IMR-90 (cell line): ENCODE results near the gene MUC21. TPM values are rescaled to one million over a fixed set of nuclear protein-coding genes. Genes with fewer than 3 reads are reported as not detected.

Experiments used
- ATAC-seq: fragments of 200-7000 bp; cut with Tn5 transposase; 2 replicates; pipeline ENCODE4 v1.9.1; 2020; ENCODE audit warnings: low read depth, mild to moderate bottlenecking, moderate library complexity
- BruUV-seq: library from RNA; stranded (reverse); fragments of 400-500 nt; replicated peaks from 2 replicates; lab custom pipeline; 2021; lab: Mats Ljungman, UMichigan
- CTCF ChIA-PET: fragments of 300-600 bp; formaldehyde crosslinking; extraction: SDS; loops from one replicate; lab custom pipeline; 2021; ENCODE audit warnings: antibody characterized with exemption; lab: Yijun Ruan, JAX
- POLR2A ChIA-PET: fragments of 300-600 bp; sonication (Branson Sonifier 250); formaldehyde crosslinking; loops from one replicate; lab custom pipeline; 2022; ENCODE audit warnings: antibody characterized with exemption; ENCODE audit not compliant: unreplicated experiment; lab: Charles Lee
- DNase-seq: peaks from one replicate; pipeline ENCODE4 v3.0.0; 2013
- H2AFZ ChIP-seq: replicated peaks from 2 replicates; pipeline ENCODE3; 2013; ENCODE audit warnings: low read length, mild to moderate bottlenecking; ENCODE audit not compliant: poor library complexity
- H2AK5ac ChIP-seq: 2 replicates; pipeline ENCODE4 v1.6.1; 2013; ENCODE audit warnings: low read depth, low read length, inconsistent platforms
- H2AK9ac ChIP-seq: replicated peaks from 2 replicates; pipeline ENCODE3; 2013; ENCODE audit warnings: mild to moderate bottlenecking, low read depth, low read length, moderate library complexity; ENCODE audit not compliant: poor library complexity
- H2BK120ac ChIP-seq: 2 replicates; pipeline ENCODE4 v1.6.1; 2013; ENCODE audit warnings: low read depth, low read length, inconsistent platforms
- H2BK15ac ChIP-seq: 3 replicates; pipeline ENCODE4 v1.6.1; 2013; ENCODE audit warnings: low read depth, low read length, inconsistent platforms
- H2BK20ac ChIP-seq: 2 replicates; pipeline ENCODE4 v1.6.1; 2013; ENCODE audit warnings: low read depth, mild to moderate bottlenecking, inconsistent platforms, low read length, moderate library complexity
- H2BK5ac ChIP-seq: 2 replicates; pipeline ENCODE4 v1.6.1; 2013; ENCODE audit warnings: mild to moderate bottlenecking, low read depth, low read length, inconsistent platforms; ENCODE audit not compliant: poor library complexity, severe bottlenecking
- H3K14ac ChIP-seq: replicated peaks from 2 replicates; pipeline ENCODE4 v1.6.1; 2013; ENCODE audit warnings: low read depth, low read length, inconsistent platforms
- H3K18ac ChIP-seq: 2 replicates; pipeline ENCODE4 v1.6.1; 2013; ENCODE audit warnings: low read depth, low read length, control low read depth
- H3K23ac ChIP-seq: 2 replicates; pipeline ENCODE4 v1.6.1; 2013; ENCODE audit warnings: low read depth, low read length, inconsistent platforms
- H3K27ac ChIP-seq: 2 replicates; pipeline ENCODE4 v1.5.1; 2013; ENCODE audit warnings: mild to moderate bottlenecking, control low read depth, low read length; ENCODE audit not compliant: insufficient read depth
- H3K27me3 ChIP-seq: 2 replicates; pipeline ENCODE4 v1.6.1; 2013; ENCODE audit warnings: low read length; ENCODE audit not compliant: control insufficient read depth, insufficient read depth
- H3K36me3 ChIP-seq: 2 replicates; pipeline ENCODE4 v1.6.1; 2013; ENCODE audit warnings: low read length, mixed read lengths; ENCODE audit not compliant: control insufficient read depth, insufficient read depth
- H3K4ac ChIP-seq: 2 replicates; pipeline ENCODE4 v1.6.1; 2013; ENCODE audit warnings: low read depth, low read length, inconsistent platforms
- H3K4me1 ChIP-seq: 2 replicates; pipeline ENCODE4 v1.6.1; 2013; ENCODE audit warnings: low read length, mixed read lengths; ENCODE audit not compliant: control insufficient read depth, insufficient read depth
- H3K4me2 ChIP-seq: 2 replicates; pipeline ENCODE4 v1.6.1; 2013; ENCODE audit warnings: low read depth, mild to moderate bottlenecking, control low read depth, low read length, moderate library complexity
- H3K4me3 ChIP-seq: 2 replicates; pipeline ENCODE4 v1.5.1; 2013; ENCODE audit warnings: low read depth, mild to moderate bottlenecking, control low read depth, low read length, moderate library complexity; ENCODE audit not compliant: insufficient read depth
- H3K56ac ChIP-seq: 2 replicates; pipeline ENCODE4 v1.6.1; 2013; ENCODE audit warnings: low read length, inconsistent platforms; ENCODE audit not compliant: insufficient read depth; ENCODE audit errors: extremely low read depth
- H3K79me1 ChIP-seq, 2 experiments: 2 replicates each; pipeline ENCODE4 v1.6.1; 2013; ENCODE audit warnings: low read length in 2 of 2, inconsistent platforms in 1 of 2, low read depth in 1 of 2
- H3K9ac ChIP-seq: 2 replicates; pipeline ENCODE4 v1.6.1; 2013; ENCODE audit warnings: low read depth, low read length, control low read depth
- H3K9me1 ChIP-seq: 2 replicates; pipeline ENCODE4 v1.6.1; 2013; ENCODE audit warnings: low read length, inconsistent platforms; ENCODE audit not compliant: insufficient read depth
- H3K9me3 ChIP-seq: 2 replicates; pipeline ENCODE4 v1.6.1; 2013; ENCODE audit warnings: low read length; ENCODE audit not compliant: control insufficient read depth, insufficient read depth
- H4K20me1 ChIP-seq: 2 replicates; pipeline ENCODE4 v1.6.1; 2013; ENCODE audit warnings: low read length, inconsistent platforms; ENCODE audit not compliant: insufficient read depth
- H4K5ac ChIP-seq: 2 replicates; pipeline ENCODE4 v1.6.1; 2013; ENCODE audit warnings: mild to moderate bottlenecking, low read depth, low read length, control low read depth
- H4K8ac ChIP-seq, 2 experiments: 2 replicates each; pipeline ENCODE4 v1.6.1; 2013; ENCODE audit warnings: low read depth in 2 of 2, low read length in 2 of 2, control low read depth in 1 of 2, inconsistent platforms in 1 of 2
- H4K91ac ChIP-seq: 2 replicates; pipeline ENCODE4 v1.6.1; 2013; ENCODE audit warnings: low read depth, low read length, inconsistent platforms; ENCODE audit not compliant: insufficient read depth
- BHLHE40 ChIP-seq: fragments of 150-350 bp; IDR thresholded peaks from 2 replicates; pipeline ENCODE4 v1.6.1; 2016; ENCODE audit warnings: mild to moderate bottlenecking, low read depth, low read length
- CEBPB ChIP-seq: IDR thresholded peaks from 2 replicates; pipeline ENCODE4 v1.6.1; 2012; ENCODE audit warnings: low read depth, low read length, improper control_type of control experiment
- CHD1 ChIP-seq: IDR thresholded peaks from 2 replicates; pipeline ENCODE4 v1.6.1; 2012; ENCODE audit warnings: low read depth, low read length, improper control_type of control experiment
- CTCF ChIP-seq: conservative IDR thresholded peaks from 2 replicates; pipeline ENCODE4 v1.5.1; 2012; ENCODE audit warnings: mild to moderate bottlenecking, low read depth, low read length, improper control_type of control experiment
- ELK1 ChIP-seq: fragments of 150-350 bp; IDR thresholded peaks from 2 replicates; pipeline ENCODE4 v1.6.1; 2016; ENCODE audit warnings: low read depth, mild to moderate bottlenecking, low read length, moderate library complexity, borderline replicate concordance
- FOS ChIP-seq: fragments of 150-350 bp; IDR thresholded peaks from 2 replicates; pipeline ENCODE4 v1.6.1; 2016; ENCODE audit warnings: low read depth, low read length
- MAFK ChIP-seq: IDR thresholded peaks from 2 replicates; pipeline ENCODE4 v1.6.1; 2012; ENCODE audit warnings: low read depth, low read length, improper control_type of control experiment
- MAZ ChIP-seq: IDR thresholded peaks from 2 replicates; pipeline ENCODE4 v1.6.1; 2012; ENCODE audit warnings: low read depth, mild to moderate bottlenecking, low read length, improper control_type of control experiment, moderate library complexity, borderline replicate concordance
- MXI1 ChIP-seq: IDR thresholded peaks from 2 replicates; pipeline ENCODE4 v1.6.1; 2012; ENCODE audit warnings: low read depth, mild to moderate bottlenecking, low read length, moderate library complexity, borderline replicate concordance
- NFE2L2 ChIP-seq: fragments of 150-350 bp; IDR thresholded peaks from 2 replicates; pipeline ENCODE4 v1.6.1; 2016; ENCODE audit warnings: low read depth, mild to moderate bottlenecking, low read length
- POLR2A ChIP-seq: IDR thresholded peaks from 2 replicates; pipeline ENCODE4 v1.6.1; 2012; ENCODE audit warnings: mild to moderate bottlenecking, low read depth, low read length
- RAD21 ChIP-seq: IDR thresholded peaks from 2 replicates; pipeline ENCODE4 v1.6.1; 2012; ENCODE audit warnings: low read length, improper control_type of control experiment
- RCOR1 ChIP-seq: IDR thresholded peaks from 2 replicates; pipeline ENCODE4 v1.6.1; 2012; ENCODE audit warnings: mild to moderate bottlenecking, low read length, improper control_type of control experiment; ENCODE audit not compliant: insufficient replicate concordance
- RFX5 ChIP-seq: IDR thresholded peaks from 2 replicates; pipeline ENCODE4 v1.8.0; 2012; ENCODE audit warnings: low read depth, mild to moderate bottlenecking, low read length, moderate library complexity
- SMC3 ChIP-seq: fragments of 150-350 bp; IDR thresholded peaks from 2 replicates; pipeline ENCODE4 v1.6.1; 2016; ENCODE audit warnings: low read depth, mild to moderate bottlenecking, antibody characterized with exemption, low read length, moderate library complexity
- USF2 ChIP-seq: fragments of 150-350 bp; IDR thresholded peaks from 2 replicates; pipeline ENCODE4 v1.6.1; 2017; ENCODE audit warnings: mild to moderate bottlenecking, antibody characterized with exemption, low read length, low read depth
- WGBS, 2 experiments: methylation state at CpG; one replicate each; pipeline versions ENCODE4 v1.1.5 to v1.1.7; 2013; ENCODE audit warnings: missing lambda C conversion rate in 2 of 2; ENCODE audit not compliant: insufficient read length in 1 of 2; ENCODE audit errors: extremely low coverage in 2 of 2; 5-methylcytosine and 5-hydroxymethylcytosine counted together
- dilution Hi-C: fragments of 300-500 bp; cut with HindIII; formaldehyde crosslinking; loops from one replicate; pipeline ENCODE4 v1.14.3; 2018; ENCODE audit warnings: low sequenced_read_pairs; ENCODE audit not compliant: unreplicated experiment
- in situ Hi-C: fragments of 300-500 bp; cut with MboI; formaldehyde crosslinking; loops from 3 replicates; pipeline ENCODE4 v1.14.3; 2019; ENCODE audit warnings: low sequenced_read_pairs, inconsistent platforms, mixed read lengths
- intact Hi-C: fragments of 100-400 bp; cut with micrococcal nuclease; formaldehyde crosslinking; loops from 2 replicates; pipeline ENCODE4 v1.10.0; 2022
- polyA plus RNA-seq, 3 experiments: library from polyadenylated mRNA; depleted of rRNA; stranded (reverse); fragments of >200 nt; gene quantifications; 2 replicates each; pipeline ENCODE4 v1.2.3, GENCODE V29; 2012; ENCODE audit warnings: low replicate concordance in 1 of 3
- total RNA-seq: library from RNA; depleted of rRNA; stranded (reverse); fragments of >200 nt; gene quantifications from 2 replicates; pipeline ENCODE4 v1.2.3, GENCODE V29; 2012

MUC21 gene
- total and polyA plus RNA-seq, 2 of the 4 experiments (the other 2 are of a cell fraction): not detected

GRCh38 chr6:31016659-31017299 lies 33.3 kb downstream of the MUC21 start:
- Histone ChIP-seq H3K36me3 (no peaks in the 10 kb centered on the region), H3K14ac (no peak overlapping the region), H2BK5ac (no peak overlapping the region), H4K91ac (no peak overlapping the region), H3K27me3 (peaks cover 10% of the 10 kb centered on the region), H3K4me3 (no peak overlapping the region), H3K18ac (no peak overlapping the region), H4K20me1 (no peaks in the 10 kb centered on the region), H3K9me3 (no peaks in the 10 kb centered on the region; the same call in 1 of the 2 replicates), H2BK20ac (no peak overlapping the region), H3K4ac (no peak overlapping the region), H2AFZ (no peak overlapping the region), H3K79me1 (no peaks in the 10 kb centered on the region), H3K4me2 (no peak overlapping the region), H4K8ac (no peak overlapping the region), H2BK15ac (no peak overlapping the region), H3K9ac (no peak overlapping the region), H3K4me1 (no peaks in the 10 kb centered on the region), H3K23ac (no peak overlapping the region), H2AK5ac (no peak overlapping the region), H4K5ac (no peak overlapping the region), H3K27ac (no peak overlapping the region), H2AK9ac (no peak overlapping the region), H3K9me1 (no peaks in the 10 kb centered on the region), H2BK120ac (no peak overlapping the region), H3K56ac (no peak overlapping the region)
- POLR2A ChIA-PET: no interaction called here
- in situ Hi-C loops: no loop called here
- no TSS peak for BruUV-seq
- DNase-seq (no peak), ATAC-seq (no peak)
- CTCF ChIA-PET: no interaction called here
- TF ChIP-seq CHD1 (no peak), MAZ (no peak), USF2 (no peak), RCOR1 (no peak), NFE2L2 (no peak), SMC3 (no peak), BHLHE40 (no peak), ELK1 (no peak), RFX5 (no peak), RAD21 (no peak), FOS (no peak), POLR2A (no peak), MAFK (no peak), CTCF (no peak), MXI1 (no peak), CEBPB (no peak)
- intact Hi-C loops: no loop called here
- 84% methylated on average over 7 of the region's 36 CpGs; no CpG with 5 or more reads in 1 of the 2 experiments for WGBS, 2 experiments
- dilution Hi-C loops: no loop called here
